Measurements from ENCODE around the gene NPBWR2.
A peak's percentile ranks its signal among the peaks of the same experiment; 100 is the strongest.

Gene NPBWR2

GRCh38 chr20:64116541-64117431, 9.4 kb upstream of the NPBWR2 start:
- no peak for DNase-seq

- no peak for DNase-seq
These were observed 8.7 kb upstream of the NPBWR2 start for GRCh38 chr20:64116016-64116415.

- peak in 1 of 2 donors; percentile 40 for DNase-seq
These were observed 8.0 kb upstream of the NPBWR2 start for GRCh38 chr20:64115171-64115911.

GRCh38 chr20:64114356-64114971, 7.1 kb upstream of the NPBWR2 start:
- no peak for DNase-seq

GRCh38 chr20:64113796-64114355, 6.5 kb upstream of the NPBWR2 start:
- DNase-seq = no peak

- DNase-seq = no peak
These were observed 6.0 kb upstream of the NPBWR2 start for GRCh38 chr20:64113444-64113775.

- no peak for DNase-seq
These were observed 5.5 kb upstream of the NPBWR2 start for GRCh38 chr20:64112691-64113443.

- no peak for DNase-seq
These were observed 4.7 kb upstream of the NPBWR2 start for GRCh38 chr20:64111841-64112641.

GRCh38 chr20:64110411-64111068, 3.2 kb upstream of the NPBWR2 start:
- DNase-seq = no peak

- no peak for DNase-seq
These were observed 2.5 kb upstream of the NPBWR2 start for GRCh38 chr20:64109831-64110391.

- no peak for DNase-seq
These were observed 1.6 kb upstream of the NPBWR2 start for GRCh38 chr20:64108731-64109681.

GRCh38 chr20:64107736-64108457, 532 bp upstream of the NPBWR2 start:
- no peak for DNase-seq

- no peak for DNase-seq
These were observed 867 bp downstream of the NPBWR2 start for GRCh38 chr20:64106435-64106961.

GRCh38 chr20:64105846-64106434, 1.4 kb downstream of the NPBWR2 start:
- DNase-seq = no peak

GRCh38 chr20:64104667-64105451, 2.5 kb downstream of the NPBWR2 start:
- DNase-seq = no peak

GRCh38 chr20:64103871-64104666, 3.3 kb downstream of the NPBWR2 start:
- DNase-seq = no peak
